Kidney glomerular epithelial cell (primary cell): Measurements from ENCODE around the gene WFDC12.

Experiments
- DNase-seq: peaks from one replicate; lab custom pipeline; 2025; lab: John Stamatoyannopoulos, UW

Gene WFDC12

DNA sequence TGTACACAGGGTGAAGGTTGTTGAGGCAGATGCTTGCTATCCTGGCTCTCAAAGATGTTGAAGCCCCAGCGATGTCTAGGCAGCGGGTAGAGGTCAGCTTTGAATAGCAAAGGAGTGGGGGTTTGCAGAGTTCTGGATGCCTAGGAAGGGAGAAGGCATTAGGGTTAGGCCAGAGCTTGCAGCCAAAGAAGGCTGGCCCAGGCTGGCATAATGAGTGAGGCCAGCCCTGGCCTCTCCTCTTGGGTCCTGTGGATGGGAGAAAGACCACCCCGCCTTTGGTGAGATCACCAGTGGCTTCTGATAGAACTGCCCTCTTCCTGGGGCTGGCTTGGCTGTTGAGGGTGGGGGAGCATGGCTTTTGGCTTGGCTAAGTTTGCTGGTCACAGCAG, 8.9 kb downstream of the WFDC12 start:
- no peak for DNase-seq

DNA sequence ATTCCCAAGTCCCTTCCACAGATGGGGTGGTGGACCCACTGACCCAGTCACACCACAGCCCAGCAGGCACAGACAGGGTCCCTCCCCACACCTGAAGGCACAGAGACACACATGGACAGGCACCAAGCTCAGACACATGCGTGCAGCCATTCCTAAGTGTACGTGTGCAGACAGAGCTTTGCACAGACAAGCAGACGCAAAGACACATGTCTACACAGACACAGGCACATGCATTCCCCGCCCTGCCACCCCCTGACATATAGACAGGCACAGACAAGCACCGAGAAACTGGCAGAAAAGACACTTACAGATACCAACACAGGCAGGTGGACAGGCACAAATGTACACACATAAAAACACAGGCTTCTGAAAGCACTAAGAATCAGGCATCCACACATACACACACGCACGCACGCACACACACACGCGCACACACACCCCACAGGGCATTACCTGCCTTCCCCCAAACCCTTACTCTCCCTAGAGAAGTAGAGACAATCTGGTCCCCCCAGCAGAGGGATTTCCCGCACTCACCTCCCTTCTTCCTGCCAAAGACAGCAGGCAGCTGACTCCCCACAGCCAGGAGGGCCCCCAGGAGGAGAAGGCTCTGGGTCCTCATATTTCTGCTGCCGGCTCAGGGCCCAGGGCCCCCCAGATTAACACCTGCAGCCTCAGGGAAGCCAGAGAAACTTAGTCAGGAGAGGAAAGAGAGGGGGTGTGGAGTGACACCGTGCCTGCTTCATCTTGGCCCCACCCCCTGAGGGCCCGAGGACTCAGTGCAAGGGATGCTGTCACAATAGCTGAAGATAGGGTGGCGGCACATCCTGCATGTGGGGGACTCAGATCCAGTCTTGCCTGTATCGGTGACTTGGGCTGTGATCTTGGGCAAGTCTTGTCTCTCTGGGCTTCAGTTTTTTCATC, 9.5 kb downstream of the WFDC12 start, which contains the start of gene WFDC5:
TSS of gene WFDC5 (minus strand) at position 710 of the 921 bp plus-strand sequence. CDS start at position 619, 91 bp downstream.
- no peak for DNase-seq

DNA sequence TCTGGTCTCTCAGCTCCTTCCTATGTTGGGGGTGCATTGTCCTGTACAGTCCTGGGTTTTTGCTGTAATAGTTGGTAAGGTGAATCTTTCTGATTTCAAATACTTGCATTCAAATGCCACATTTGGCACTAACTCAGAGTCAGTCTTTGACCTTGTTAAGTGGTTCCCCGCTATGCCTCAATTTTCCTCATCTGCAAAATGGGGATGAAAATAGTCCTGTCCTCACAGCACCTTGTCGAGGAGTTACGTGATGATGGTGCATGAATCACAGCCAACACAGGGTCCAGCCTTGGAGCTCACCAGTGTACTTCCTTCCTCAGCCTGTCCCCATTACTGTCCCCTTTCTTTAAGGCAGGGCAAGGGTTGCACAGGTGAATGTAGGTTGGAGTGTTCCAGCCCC, 10.4 kb downstream of the WFDC12 start:
- no peak for DNase-seq

DNA sequence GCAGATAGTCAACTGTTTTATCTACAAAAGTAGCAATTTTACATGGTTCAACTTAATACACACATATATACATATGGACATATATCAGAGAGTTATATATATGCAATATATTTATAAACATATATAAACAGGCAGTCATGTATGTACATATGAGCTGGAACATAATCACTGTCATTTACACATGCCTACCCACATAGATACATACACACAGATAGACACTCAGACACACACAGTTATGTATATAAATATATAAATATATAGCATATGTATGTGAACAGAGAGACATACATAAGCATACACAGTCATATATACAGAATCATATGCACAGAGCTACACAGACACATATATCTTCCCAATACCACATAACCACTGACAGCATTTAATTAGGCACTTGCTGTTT, 11.5 kb downstream of the WFDC12 start:
- DNase-seq, result no peak

DNA sequence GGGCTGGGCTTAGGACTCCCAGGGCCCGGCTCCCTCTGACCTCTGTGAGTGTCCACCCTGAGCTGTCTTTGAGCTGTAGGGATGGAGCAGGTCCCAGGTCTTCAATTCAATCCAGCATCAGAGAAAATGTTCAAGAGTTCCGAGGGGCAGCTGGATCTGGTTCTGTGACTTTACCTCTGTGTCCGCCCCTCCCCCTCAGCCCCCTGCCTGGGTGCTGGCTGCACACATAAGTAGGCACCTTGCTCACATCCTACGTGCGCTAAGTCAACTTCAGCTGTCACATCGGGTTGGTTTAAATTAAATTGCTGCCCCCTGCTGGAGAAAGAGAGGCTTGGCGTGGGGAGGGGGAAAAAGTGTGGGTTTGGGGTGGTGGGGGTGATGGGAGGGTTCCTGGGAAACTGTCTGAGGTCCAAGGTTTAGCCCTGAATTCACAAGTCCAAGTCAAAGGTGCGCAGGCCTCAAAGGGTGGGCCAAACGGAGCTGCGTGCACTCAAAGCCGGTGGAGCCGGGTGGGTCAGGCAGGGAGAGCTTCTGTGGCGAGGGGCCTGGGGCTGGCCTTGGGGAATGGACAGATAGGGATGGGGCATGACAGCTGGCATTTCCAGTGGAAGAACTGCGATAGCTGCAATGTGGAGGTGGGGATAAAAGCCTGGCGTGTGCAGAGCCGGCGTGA, 12.3 kb downstream of the WFDC12 start:
- DNase-seq, result no peak

DNA sequence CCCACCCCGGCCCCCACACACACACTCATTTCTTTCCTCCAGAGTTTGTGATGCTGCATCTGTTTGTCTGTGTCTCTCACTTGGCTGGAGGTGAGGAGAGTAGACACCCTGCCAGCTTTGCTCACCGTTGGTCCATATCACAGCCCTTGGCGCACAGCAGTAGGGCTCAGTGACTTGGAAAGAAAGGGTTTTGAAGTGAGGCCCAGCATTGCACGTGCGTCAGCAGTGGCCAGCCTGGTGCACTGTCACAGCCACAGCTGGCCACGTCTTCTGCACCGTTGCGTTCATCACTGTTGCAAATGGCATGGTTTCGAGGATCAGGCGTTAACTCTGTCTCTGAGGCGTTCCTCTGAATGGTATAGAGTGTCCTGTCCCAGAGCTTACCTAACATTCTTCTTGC, 13.0 kb downstream of the WFDC12 start:
- no peak for DNase-seq

DNA sequence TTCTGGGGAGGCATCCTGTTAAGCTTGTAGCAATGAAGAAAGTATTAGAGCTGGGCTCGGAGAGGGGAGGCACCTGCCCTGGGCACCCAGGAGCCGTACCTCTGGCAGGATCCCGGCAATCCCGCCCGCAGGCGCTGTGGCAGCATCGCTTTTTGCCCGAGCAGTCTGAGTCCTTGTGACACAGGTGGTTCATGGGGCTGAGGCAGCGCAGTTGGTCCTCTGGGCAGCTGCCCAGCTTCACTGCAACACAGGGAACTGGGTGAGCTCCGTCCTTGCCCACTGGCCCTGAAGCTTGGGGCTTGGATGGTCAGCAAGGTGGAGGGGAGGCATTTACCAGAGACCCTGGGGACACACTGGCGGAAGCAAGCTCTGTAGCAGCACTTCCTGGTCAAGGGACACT, 14.0 kb downstream of the WFDC12 start:
- no peak for DNase-seq

DNA sequence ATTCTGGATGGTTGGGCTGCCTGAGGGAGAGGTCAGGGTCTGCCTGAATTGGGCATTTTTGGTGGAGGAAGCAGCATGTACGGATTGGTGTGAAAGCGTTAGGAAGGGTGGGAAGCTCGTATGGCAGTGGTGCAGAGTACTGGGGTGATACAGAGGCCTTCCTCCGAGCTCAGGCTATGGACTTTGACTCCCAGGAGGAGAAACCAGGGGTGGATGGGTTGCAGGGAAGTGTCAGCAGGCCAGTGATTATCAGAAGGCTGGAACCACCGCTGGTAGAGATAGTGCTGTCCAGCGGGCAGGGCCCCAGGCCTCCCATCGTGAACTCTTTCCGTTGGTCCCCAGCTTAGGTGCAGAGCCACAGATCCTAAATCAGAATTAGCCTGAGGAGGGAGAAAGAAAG, 14.6 kb downstream of the WFDC12 start:
- DNase-seq, result no peak

DNA sequence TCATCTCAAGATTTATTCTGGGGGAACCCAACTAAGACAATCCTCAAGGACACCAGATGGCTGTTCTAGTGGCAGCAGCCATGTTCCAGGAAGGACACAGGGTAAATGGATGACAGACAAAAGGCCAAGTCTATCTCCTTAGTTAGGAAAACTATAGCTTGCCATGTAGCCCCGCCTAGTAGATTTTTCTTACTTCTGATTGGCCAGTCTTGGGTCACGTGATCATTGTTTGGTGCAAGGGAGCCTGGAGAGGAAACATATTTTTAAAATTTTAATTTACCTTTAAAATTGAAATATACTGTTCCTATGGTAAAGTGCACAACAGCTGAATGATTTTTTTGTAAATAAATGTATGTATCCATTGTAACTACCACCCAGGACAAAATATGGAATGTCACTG, 18.9 kb downstream of the WFDC12 start:
- DNase-seq, result peak; percentile 44

DNA sequence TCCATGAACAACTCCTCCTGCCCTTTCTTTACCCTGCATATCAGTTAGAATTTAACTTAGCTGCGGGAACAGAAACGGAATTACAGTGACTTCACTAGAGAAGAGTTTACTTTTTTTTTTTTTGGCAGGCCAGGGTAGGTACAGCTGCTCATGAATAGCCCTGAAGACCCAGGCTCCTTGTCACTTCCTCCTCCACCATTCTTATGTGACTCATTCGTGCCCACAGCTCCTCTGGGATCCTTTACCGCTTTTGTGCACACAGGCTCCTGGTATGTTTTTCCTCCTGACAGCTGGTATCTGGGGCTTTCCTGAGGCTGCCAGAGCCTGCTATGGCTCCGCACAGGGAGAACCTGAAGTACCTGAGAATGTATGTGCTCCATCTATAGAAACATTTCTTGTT, 19.5 kb downstream of the WFDC12 start:
- peak; percentile 98 for DNase-seq

DNA sequence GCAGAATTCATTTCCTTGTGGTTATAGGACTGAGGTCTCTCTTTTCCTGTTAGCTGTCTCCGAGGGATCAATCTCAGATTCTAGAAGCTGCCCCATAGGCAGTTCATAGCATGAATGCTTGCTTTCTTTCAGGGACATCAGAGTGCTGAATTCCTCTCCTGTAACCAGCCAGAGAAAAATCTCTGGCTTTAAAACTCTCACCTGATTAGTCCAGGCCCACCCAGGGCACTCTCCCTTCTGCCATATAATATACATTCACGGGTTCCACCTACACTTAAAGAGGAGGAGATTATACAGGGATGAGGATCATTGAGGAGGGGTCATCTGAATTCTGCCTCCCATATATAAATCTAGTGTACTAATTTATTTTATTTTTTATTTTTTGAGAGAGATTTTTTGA, 21.2 kb downstream of the WFDC12 start:
- no peak for DNase-seq

DNA sequence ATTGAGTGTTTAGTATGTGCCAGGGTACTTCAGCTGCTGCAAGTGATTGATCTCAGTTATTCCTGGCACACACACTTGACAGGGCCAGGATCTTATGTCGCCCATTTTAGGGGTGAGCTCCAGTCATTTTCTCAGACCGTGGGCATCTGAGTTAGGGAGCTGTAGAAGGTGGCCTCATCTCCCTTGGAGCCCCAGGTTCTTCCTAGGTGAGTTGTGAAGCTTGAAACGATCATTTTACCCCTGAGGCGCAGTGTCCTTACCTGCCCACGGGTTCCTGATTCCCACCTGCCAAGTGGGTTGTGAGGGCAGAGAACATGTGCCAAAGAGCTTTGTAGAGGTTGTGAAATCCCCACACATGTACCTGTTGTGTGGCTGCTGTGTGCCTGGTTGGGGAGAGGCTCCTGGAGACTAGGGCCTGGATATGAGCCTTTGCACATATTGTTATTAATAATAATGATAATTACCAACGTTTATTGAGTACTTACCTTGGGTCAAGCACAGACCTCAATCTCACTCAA, 22.9 kb downstream of the WFDC12 start:
- no peak for DNase-seq

DNA sequence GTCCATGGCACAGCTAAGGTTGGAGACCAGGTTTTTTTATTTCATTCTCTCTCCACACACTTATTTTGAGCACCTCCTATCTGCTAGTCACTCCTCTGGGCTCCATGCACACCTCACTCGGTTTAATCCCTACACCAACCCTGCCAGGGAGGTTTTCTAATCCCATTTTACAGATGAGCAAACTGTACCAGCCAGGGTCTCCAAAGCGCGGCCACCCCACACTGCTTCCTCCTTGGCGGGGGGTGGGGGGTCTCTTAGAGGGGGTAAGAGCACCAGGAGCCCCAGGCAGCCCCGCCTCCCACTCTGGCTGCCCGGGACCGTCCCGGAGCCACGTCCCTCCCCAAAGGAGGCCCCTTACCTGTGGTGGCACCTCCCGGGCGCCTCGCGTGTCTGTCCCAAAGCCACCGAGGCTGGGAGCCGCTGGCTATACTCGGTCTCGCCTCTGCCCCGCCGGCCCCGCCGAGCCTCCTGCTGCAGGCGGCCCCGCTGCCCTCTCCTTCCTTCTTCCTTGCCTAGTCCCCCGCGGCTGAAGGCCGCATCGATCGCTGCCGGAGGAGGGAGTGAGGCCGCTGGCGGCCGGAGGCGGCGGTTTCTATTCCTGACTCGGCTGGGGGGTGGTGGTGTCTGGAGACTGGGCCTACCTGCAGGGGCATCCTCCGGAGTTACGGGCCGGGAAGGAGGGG, 23.6 kb downstream of the WFDC12 start, which contains the start of gene KCNS1:
TSS of gene KCNS1 (minus strand) at position 565 of the 683 bp plus-strand sequence. CDS start 1,891 bp downstream, outside the sequence.
- no peak for DNase-seq

DNA sequence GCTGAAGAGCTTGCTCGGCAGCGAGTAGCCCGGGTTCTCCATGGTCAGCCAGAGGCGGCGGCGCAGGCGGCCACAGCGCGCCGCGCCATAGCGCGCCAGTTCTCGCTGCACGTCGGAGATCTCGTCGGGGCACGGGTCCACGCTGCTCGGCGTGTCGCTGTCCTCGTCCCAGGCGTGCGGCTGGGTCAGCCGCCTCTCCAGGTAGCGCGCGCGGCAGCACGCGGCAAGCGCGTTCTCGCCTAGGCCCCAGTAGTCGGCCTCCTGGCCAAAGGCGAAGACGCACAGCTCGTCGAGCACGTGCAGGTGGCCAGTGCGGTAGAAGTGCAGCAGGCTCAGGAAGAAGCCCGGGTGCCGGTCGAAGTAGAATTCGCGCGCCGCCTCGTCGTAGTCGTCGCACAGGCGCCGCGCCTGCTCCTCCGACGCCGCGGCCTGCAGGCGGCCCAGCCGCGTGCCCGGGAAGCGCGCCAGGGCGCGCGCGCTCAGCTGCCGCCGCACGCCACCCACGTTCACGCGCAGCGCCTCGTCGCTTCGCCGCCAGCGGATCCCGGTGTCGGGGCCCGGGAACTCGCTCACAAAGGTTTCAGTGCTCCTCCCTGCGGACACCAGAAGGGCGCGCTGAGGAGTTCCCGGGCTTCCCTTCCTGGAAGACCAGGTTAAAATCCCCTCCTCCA, 26.0 kb downstream of the WFDC12 start:
- DNase-seq, result no peak

DNA sequence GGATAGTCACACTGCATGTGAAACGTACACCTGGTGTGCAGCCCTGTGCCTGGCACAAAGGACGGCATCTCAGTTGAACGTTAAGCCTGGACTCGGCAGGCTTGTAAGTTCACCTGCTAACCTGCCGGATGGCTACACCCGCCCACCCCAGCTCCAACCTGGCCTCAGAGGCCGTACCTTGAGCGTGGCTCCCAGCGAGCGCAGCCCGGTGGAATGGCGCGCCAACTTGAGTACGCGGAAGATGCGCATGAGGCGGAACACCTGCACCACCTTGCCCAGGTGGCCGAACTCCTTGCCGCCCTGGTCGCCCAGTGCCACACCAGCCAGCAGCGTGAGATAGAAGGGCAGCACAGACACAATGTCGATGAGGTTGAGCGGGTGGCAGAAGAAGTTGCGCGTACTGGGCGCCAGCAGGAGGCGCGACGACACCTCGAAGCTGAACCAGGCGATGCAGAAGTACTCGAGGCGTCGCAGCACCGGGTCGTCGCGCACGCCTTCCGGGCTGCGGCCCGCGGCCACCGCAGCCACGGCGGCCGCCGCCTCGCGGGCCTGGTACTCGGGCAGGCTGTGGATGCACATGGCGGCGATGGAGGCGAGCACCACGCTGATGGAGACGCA, 26.7 kb downstream of the WFDC12 start:
- no peak for DNase-seq

DNA sequence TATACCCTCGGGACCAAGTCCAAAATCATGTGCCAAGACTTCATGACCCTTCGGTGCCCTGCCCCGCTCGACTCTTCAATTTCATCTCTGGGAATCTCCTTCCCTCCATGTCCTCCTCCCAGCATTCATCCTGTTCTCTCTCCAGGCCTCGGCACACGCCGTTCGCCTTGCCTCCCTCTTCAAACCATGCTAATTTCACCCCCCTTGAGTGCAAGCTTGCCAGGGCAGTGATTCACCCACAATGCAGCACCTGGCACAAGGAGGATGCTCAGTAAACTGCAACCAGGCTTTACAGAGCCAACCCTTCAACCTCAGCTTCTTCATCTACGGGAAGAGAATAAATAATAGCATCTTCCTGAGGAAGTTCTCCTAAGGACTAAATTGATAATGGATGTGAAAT, 27.5 kb downstream of the WFDC12 start:
- no peak for DNase-seq

DNA sequence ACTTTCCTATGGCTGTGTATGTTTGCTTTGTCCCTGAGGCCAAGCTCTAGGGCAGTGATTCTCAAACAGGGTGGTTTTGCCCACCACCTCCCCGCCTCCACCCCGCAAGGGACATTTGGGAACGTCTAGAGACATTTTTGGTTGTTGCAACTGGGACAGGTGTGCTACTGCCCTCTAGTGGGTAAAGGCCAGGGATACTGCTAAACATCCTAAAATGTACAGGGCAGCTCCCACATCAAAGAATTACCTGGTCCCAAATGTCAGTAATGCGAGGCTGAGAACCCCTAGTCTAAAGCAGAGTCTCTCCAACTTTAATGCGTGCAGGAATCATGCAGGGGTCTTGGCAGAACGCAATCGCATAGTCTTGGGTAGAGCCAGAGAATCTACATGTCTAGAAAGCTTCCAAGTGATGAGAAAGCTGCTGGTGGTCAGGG, 28.4 kb downstream of the WFDC12 start:
- peak; percentile 71 for DNase-seq

DNA sequence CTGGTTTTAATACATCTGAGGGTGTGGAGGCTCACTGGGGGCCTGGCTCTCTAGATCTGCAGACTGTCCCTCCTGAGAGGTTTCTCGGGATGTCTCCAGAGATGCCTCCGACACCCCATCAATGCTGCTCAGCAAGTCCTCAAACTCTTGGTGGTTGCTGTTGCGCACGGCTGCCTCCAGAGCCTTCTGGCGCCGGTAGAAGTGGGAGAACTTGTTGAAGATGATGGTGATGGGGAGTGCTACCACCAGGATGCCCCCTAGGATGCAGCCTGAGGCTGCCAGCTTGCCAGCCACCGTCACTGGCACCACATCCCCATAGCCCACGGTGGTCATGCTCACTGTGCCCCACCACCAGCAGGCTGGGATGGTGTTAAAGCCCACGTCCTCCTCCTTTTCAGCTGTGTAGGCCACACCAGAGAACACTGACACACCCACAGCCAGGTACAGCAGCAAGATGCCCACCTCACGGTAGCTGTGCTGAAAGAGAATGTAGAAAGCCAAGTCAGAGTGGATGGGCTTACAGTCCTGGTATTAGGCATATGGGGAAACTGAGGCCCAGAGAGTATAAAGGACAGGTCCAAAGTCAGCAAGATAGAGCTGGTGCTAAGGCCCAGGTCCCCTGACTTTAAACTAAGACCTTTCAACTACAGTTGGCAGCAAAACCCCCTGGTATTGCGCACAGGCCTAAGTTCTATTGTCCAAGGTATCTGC, 29.2 kb downstream of the WFDC12 start:
- no peak for DNase-seq

DNA sequence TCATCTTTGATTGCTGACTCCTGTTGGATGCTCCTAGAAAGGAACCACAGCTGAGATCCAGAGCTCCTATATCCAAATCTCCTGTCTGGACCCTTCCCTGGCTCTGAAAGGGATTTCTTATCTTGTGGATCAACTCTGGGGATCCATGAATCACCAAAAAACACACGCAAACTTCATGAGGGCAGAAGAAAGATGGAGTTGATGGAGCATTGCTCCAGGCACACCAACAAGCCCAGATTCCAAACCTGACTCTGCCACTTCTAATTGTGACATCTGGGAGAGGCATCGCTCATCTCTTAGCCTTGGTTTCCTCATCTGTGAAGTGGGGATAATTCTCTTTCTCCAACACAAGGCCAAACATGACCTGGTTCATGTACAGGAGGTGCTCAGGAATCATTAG, 30.1 kb downstream of the WFDC12 start:
- DNase-seq, result no peak

DNA sequence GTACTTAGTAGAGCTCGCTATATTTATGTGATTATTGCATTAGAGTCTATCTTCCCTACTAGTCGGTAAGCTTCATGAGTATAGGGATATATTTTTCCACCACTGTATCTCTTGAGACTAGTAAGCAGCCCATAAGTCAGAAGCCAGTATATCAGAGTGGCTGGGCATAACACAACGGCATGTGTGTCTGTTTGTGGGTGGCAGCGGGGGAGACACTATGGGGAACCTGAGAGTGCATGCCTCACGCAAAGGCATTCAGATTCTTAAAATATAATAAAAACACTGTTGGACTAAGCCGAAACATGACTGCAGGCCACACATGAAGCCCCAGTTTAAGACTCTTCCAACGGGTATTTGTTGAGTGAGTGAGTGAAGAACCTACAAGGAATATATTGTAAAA, 31.4 kb downstream of the WFDC12 start:
- DNase-seq, result no peak

DNA sequence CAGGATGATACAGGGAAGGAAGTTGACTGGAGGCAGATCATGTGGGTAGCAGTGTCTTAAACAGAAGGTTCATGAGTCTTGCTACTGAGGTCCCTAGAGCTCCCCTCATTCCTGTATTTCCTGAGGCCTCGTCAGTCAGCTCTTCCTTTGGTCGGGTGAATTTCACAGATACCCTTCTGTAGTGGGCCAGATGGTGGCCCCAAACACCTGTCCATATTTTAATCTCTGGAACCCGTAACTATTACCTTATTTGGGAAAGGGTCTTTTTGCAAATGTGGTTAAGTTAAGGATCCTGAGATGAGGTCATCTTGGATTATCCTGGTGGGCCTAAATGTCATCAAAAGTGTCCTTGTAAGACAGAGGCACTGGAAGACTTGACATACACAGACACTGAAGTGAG, 32.9 kb downstream of the WFDC12 start:
- no peak for DNase-seq
